Hepatocyte (in vitro differentiated cells): ENCODE data around the gene SEPTIN5. TPM values are rescaled to one million over a fixed set of nuclear protein-coding genes. Genes with fewer than 3 reads are reported as not detected.

Experiments
- DNase-seq: peaks from one replicate; pipeline ENCODE4 v3.0.0-alpha.2; 2016; ENCODE audit warnings: low spot score
- H2AFZ ChIP-seq: fragments of 200-600 bp; sonication (generic); 2 replicates; pipeline ENCODE4 v1.6.0; 2016; ENCODE audit warnings: antibody characterized with exemption, mild to moderate bottlenecking
- H3K27ac ChIP-seq: fragments of 200-600 bp; sonication (generic); 2 replicates; pipeline ENCODE4 v1.5.1; 2016; ENCODE audit warnings: mild to moderate bottlenecking
- H3K27me3 ChIP-seq: fragments of 200-600 bp; sonication (generic); 2 replicates; pipeline ENCODE4 v1.6.1; 2016
- H3K36me3 ChIP-seq: fragments of 200-600 bp; sonication (generic); replicated peaks from 2 replicates; pipeline ENCODE4 v1.5.1; 2016; ENCODE audit warnings: low read depth; ENCODE audit not compliant: insufficient read depth
- H3K4me1 ChIP-seq: fragments of 200-600 bp; sonication (generic); 2 replicates; pipeline ENCODE4 v1.5.1; 2016; ENCODE audit warnings: mild to moderate bottlenecking, moderate library complexity; ENCODE audit not compliant: insufficient read depth
- H3K4me2 ChIP-seq: fragments of 200-600 bp; sonication (generic); 2 replicates; pipeline ENCODE4 v1.6.0; 2016
- H3K4me3 ChIP-seq: fragments of 200-600 bp; sonication (generic); 2 replicates; pipeline ENCODE4 v1.5.1; 2016; ENCODE audit warnings: mild to moderate bottlenecking
- H3K79me2 ChIP-seq: fragments of 200-600 bp; sonication (generic); 2 replicates; pipeline ENCODE4 v1.6.0; 2017; ENCODE audit warnings: mild to moderate bottlenecking
- H3K9me2 ChIP-seq: fragments of 200-600 bp; sonication (generic); replicated peaks from 2 replicates; pipeline ENCODE4 v1.6.0; 2017; ENCODE audit warnings: mild to moderate bottlenecking; ENCODE audit not compliant: insufficient read depth
- H3K9me3 ChIP-seq: fragments of 200-600 bp; sonication (generic); 2 replicates; pipeline ENCODE4 v1.5.1; 2016; ENCODE audit warnings: low read depth, mild to moderate bottlenecking
- H4K20me1 ChIP-seq: fragments of 200-600 bp; sonication (generic); 2 replicates; pipeline ENCODE4 v1.6.0; 2016; ENCODE audit warnings: mild to moderate bottlenecking; ENCODE audit not compliant: insufficient read depth, poor library complexity, severe bottlenecking
- CTCF ChIP-seq: fragments of 200-600 bp; sonication (generic); IDR thresholded peaks from 2 replicates; pipeline ENCODE4 v1.5.1; 2016; ENCODE audit warnings: antibody characterized with exemption, mild to moderate bottlenecking; ENCODE audit not compliant: poor library complexity
- EZH2 ChIP-seq: fragments of 200-600 bp; sonication (generic); IDR thresholded peaks from 2 replicates; pipeline ENCODE4 v1.6.1; 2016; ENCODE audit warnings: antibody characterized with exemption, mild to moderate bottlenecking, borderline replicate concordance
- EZH2phosphoT487 ChIP-seq: fragments of 200-600 bp; sonication (generic); IDR thresholded peaks from one replicate; pipeline ENCODE4 v1.6.1; 2018; ENCODE audit warnings: antibody characterized with exemption, mild to moderate bottlenecking, low read depth, moderate library complexity; ENCODE audit not compliant: unreplicated experiment, severe bottlenecking
- WGBS: methylation state at CpG from one replicate; pipeline ENCODE4 v1.1.6; 2016; ENCODE audit warnings: low lambda C conversion rate; ENCODE audit errors: missing lambda C conversion rate; 5-methylcytosine and 5-hydroxymethylcytosine counted together
- polyA plus RNA-seq: library from polyadenylated mRNA; unstranded; fragments of >200 nt; fragmentation: Nextera tagmentation; extraction: Ambion mirVana; gene quantifications from 2 replicates; pipeline ENCODE4 v1.2.1, GENCODE V29; 2016
- total RNA-seq: library from RNA; depleted of rRNA; stranded (reverse); fragments of >200 nt; gene quantifications from 2 replicates; pipeline ENCODE4 v1.2.3, GENCODE V29; 2014

SEPTIN5 gene
- total and polyA plus RNA-seq, 2 experiments from 2014 or later = 9.4 to 10.0 TPM

- peaks cover 14% of the 10 kb centered on the region for H3K4me1 ChIP-seq
These were observed 3.6 kb downstream of the SEPTIN5 start for GRCh38 chr22:19717691-19718455.

GRCh38 chr22:19718456-19719049 is 4.2 kb downstream of the SEPTIN5 start:
- Histone ChIP-seq H3K4me2 (peak overlapping the region; percentile 95), H3K4me3 (peak overlapping the region; percentile 55), H4K20me1 (peaks cover 5% of the 10 kb centered on the region), H3K9me3 (no peaks in the 10 kb centered on the region), H3K27ac (no peak overlapping the region), H2AFZ (peak overlapping the region; percentile 56), H3K27me3 (peaks cover 72% of the 10 kb centered on the region), H3K4me1 (peaks cover 21% of the 10 kb centered on the region), H3K36me3 (no peaks in the 10 kb centered on the region), H3K9me2 (no peaks in the 10 kb centered on the region), H3K79me2 (no peaks in the 10 kb centered on the region)
- DNase-seq = no peak
- TF ChIP-seq CTCF = no peak
- peak; percentile 81 for TF ChIP-seq EZH2
- no peak for TF ChIP-seq EZH2phosphoT487
- WGBS = 3% methylated on average over 49 of the region's 70 CpGs

More at GRCh38 chr22:19717691-19718455, 3.6 kb downstream of the SEPTIN5 start:
- H3K9me3 ChIP-seq = no peaks in the 10 kb centered on the region
- H3K4me2 ChIP-seq = peak overlapping the region; percentile 95
- peak; percentile 81 for DNase-seq
- H2AFZ ChIP-seq = peak overlapping the region; percentile 56
- TF ChIP-seq EZH2phosphoT487 (no peak), CTCF (peak; percentile 80), EZH2 (no peak)
- no peaks in the 10 kb centered on the region for H3K36me3 ChIP-seq
- no peaks in the 10 kb centered on the region for H3K9me2 ChIP-seq
- peak overlapping the region; percentile 55 for H3K4me3 ChIP-seq
- 20% methylated on average over 48 of the region's 96 CpGs for WGBS
- H3K27ac ChIP-seq = no peak overlapping the region
- no peaks in the 10 kb centered on the region for H4K20me1 ChIP-seq
- H3K79me2 ChIP-seq = no peaks in the 10 kb centered on the region
- H3K27me3 ChIP-seq = peaks cover 72% of the 10 kb centered on the region

GRCh38 chr22:19719050-19719482 is 4.8 kb downstream of the SEPTIN5 start:
- H3K27me3 ChIP-seq = peaks cover 72% of the 10 kb centered on the region
- DNase-seq = no peak
- TF ChIP-seq CTCF (no peak), EZH2phosphoT487 (no peak), EZH2 (no peak)
- H4K20me1 ChIP-seq = peaks cover 5% of the 10 kb centered on the region
- H3K27ac ChIP-seq = no peak overlapping the region
- H3K36me3 ChIP-seq = no peaks in the 10 kb centered on the region
- H3K79me2 ChIP-seq = no peaks in the 10 kb centered on the region
- no peaks in the 10 kb centered on the region for H3K9me2 ChIP-seq
- H3K9me3 ChIP-seq = no peaks in the 10 kb centered on the region
- 56% methylated on average over 9 of the region's 31 CpGs for WGBS
- no peak overlapping the region for H2AFZ ChIP-seq
- peaks cover 24% of the 10 kb centered on the region for H3K4me1 ChIP-seq
- H3K4me2 ChIP-seq = peak overlapping the region; percentile 95
- H3K4me3 ChIP-seq = no peak overlapping the region
